ENCODE measurements around the gene GATA3.

The GATA3 gene

GRCh38 chr10:8052341-8052955, 2.0 kb upstream of the GATA3 start:
- no peak for DNase-seq

GRCh38 chr10:8052956-8053445, 1.5 kb upstream of the GATA3 start:
- DNase-seq, result no peak

- peak; percentile 15 for DNase-seq
Observed at GRCh38 chr10:8053446-8054243, 843 bp upstream of the GATA3 start.

- DNase-seq, result no peak
Observed at GRCh38 chr10:8054244-8054493, 319 bp upstream of the GATA3 start.

- DNase-seq, result no peak
Observed at GRCh38 chr10:8055420-8056349, 1.2 kb downstream of the GATA3 start.

- no peak for DNase-seq
Observed at GRCh38 chr10:8056378-8056777, 1.9 kb downstream of the GATA3 start.

- DNase-seq, result no peak
Observed at GRCh38 chr10:8056871-8057331, 2.4 kb downstream of the GATA3 start.

- no peak for DNase-seq
Observed at GRCh38 chr10:8057636-8058273, 3.3 kb downstream of the GATA3 start.

GRCh38 chr10:8058274-8059111, 4.0 kb downstream of the GATA3 start:
- DNase-seq, result no peak

- DNase-seq, result no peak
Observed at GRCh38 chr10:8059191-8059936, 4.9 kb downstream of the GATA3 start.

- no peak for DNase-seq
Observed at GRCh38 chr10:8060010-8060703, 5.7 kb downstream of the GATA3 start.

- DNase-seq, result no peak
Observed at GRCh38 chr10:8060704-8061121, 6.2 kb downstream of the GATA3 start.

GRCh38 chr10:8061274-8062211, 7.1 kb downstream of the GATA3 start:
- no peak for DNase-seq

- DNase-seq, result no peak
Observed at GRCh38 chr10:8063128-8063908, 8.8 kb downstream of the GATA3 start.

GRCh38 chr10:8063935-8064334, 9.4 kb downstream of the GATA3 start:
- DNase-seq, result no peak

GRCh38 chr10:8064436-8064835, 9.9 kb downstream of the GATA3 start:
- DNase-seq, result no peak

- no peak for DNase-seq
Observed at GRCh38 chr10:8065651-8066050, 11.2 kb downstream of the GATA3 start.

- DNase-seq, result no peak
Observed at GRCh38 chr10:8066124-8066523, 11.6 kb downstream of the GATA3 start.

GRCh38 chr10:8066797-8067196, 12.3 kb downstream of the GATA3 start:
- no peak for DNase-seq

Measured in NCI-H524 treated with DMSO at 0.1 percent for 48 hours (cell line).